Ramos (cell line): ENCODE measurements around the gene TBC1D7.
"Not testable (repeated sequence)": the region's sequence is repeated elsewhere in the genome, so short reads cannot be mapped to it uniquely, and the experiment has no call there.

ENCODE experiments used
- in situ Hi-C: fragments of 300-500 bp; cut with MboI; formaldehyde crosslinking; loops from one replicate; pipeline ENCODE4 v1.14.3; 2022; ENCODE audit warnings: low sequenced_read_pairs; ENCODE audit not compliant: unreplicated experiment

TBC1D7 gene

DNA sequence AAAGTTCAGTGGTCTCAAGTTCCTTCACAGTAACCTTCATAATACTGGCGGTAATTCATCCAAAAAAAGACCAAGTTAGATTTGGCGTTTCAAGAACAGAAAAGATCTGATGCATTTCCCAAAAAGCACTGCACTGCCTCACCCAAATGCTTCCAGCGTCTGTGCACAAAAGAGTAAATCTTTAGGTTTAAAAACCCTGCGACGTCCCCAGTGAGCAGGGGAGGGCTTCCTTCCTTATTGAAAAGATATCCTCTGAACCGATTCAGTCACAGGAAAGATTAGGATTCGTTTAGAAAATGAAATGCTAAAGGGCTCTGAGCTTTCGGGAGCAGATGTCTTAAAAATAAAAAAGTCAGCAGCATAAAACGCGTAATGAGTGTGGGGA is 654 bp downstream of the TBC1D7 start:
- in situ Hi-C loops, result no loop called here

DNA sequence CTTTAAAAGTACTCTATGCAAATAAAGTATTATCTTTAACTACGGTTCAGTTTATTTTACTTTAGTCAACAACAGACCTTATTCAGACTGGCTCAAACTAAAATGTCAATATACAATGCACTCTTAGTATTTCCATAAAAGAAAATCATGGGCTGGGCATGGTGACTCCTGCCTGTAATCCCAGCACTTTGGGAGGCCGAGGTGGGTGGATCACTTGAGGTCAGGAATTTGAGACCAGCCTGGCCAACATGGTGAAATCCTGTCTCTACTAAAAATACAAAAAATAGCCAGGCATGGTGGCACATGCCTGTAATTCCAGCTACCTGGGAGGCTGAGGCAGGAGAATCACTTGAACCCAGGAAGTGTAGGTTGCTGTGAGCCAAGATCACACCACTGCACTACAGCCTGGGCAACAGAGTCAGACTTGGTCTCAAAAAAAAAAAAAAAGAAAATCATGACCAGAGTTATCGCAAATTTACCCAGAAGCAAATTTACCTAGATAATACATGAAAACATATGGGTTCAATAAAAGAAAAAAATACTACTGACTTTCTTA is 2.2 kb downstream of the TBC1D7 start:
- in situ Hi-C loops, result not testable (repeated sequence)

DNA sequence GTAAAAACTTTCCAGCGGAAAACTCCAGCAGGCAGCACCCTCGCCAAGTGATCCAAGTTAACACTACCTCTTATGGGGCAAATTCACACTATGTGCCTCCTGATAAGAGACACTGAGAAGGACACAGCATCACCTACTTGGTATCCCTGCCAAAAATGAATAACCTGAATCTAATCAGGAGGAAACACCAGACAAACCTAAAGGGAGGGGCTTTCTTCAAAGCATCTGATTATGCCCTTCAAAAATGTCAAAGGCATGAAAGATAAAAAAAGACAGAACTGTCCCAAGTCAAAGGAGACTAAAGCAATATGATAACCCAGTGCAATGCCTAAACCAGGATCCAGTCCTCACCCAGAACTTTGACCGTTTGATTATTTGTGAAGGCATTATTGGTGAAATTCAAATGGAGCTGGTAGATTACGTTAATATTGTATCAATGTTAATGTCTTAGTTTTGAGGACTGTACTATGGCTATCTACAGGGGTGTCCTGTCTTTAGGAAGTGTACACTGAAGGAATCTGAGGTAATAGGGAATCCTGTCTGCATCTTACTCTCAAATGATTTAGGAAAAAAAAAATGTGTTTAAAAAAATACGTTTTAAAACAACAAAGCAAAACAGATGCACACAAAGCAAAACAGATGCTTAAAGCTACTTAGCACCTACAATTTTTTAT is 8.3 kb downstream of the TBC1D7 start:
- in situ Hi-C loops, result no loop called here

DNA sequence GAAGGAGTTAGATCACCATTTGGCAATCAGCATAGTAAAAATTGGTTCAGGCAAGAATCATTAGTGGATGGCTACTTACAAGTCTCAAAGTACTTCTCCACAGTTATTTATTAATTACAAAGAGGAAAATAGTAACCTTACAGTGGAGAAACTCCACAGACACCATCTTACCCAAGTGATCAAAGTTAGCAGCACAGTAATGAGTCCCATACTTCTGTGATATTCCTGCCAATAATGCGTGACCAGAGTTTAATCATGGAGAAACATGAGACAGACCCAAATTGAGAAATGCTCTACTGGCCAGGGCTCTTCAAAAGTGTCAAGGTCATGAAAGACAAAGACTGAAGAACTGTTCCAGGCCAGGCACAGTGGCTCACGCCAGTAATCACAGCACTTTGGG is 9.5 kb downstream of the TBC1D7 start:
- in situ Hi-C loops, result no loop called here

DNA sequence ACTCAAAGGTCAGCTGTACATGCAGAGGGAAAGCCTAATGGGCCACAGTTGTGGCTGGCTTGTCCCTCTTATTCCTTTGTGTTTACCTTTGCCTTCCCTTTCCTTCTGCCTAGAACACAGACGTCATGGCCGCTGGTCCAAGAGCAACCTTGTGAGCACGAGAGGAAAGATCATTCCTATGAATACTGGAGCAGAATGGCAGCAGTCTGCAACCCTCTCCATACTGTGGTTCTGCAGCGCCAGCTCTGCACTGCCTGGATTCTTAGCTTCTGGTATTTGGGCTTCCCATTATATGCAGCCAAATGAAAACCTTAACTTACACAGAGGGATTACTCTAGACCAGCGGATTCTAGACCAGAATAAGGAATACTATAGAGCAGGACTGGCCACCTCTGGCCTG is 12.4 kb downstream of the TBC1D7 start:
- in situ Hi-C loops, result no loop called here

DNA sequence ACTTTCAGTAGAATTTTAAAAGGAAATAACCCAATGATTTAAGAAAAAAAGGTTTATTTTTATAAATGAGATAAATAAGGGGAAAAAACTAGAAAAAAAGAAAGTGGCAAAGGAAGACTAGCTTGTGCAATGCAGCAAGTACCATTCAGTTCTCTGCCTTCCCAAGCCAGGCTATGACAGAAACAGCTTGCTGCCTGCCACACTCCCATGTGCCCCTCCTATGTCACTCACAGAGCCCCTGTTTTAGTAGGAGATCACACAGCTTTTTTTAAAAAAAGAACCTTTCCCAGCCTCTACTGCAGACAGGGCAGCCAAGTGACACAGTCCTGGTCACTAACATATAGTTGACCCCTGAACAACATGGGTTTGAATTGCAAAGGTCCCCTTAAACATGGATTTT is 13.5 kb downstream of the TBC1D7 start:
- in situ Hi-C loops, result no loop called here

DNA sequence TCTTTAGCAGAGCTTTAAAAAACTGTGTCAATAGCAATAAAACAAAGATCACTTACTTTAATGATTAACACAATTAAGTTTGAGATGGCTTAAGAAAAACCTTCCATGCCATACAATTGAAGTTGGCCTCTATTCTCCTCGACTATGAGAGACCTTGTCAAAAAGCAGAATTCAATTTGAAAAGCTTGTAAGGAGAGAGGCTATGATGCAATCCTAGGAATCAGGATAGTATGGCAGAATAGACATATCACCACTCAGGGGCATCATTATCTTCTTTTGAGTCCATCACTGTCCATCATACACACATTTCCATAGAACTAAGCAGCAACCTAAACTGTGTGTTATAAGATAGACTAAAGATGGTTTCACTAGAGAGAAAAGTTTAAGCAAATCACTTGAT is 17.2 kb downstream of the TBC1D7 start:
- in situ Hi-C loops, result no loop called here

DNA sequence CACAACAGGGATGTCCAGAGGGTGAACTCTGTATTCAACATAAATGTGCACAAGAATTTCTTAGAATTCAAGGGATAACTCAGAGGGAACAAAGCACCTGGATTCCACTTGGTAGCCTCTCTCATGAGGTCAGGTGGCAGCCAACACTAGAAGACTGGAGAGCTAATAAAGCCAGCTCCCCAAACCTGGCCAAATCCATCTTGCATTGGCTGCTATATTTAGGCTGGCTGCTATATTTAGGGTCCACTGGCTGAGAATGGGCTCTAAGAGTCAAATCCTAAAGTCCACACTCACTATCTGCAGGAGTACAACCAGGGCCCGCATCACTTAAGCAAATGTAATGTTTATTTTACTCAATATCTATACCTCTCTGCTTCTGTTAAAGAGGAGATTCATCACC is 20.0 kb downstream of the TBC1D7 start:
- in situ Hi-C loops, result no loop called here

DNA sequence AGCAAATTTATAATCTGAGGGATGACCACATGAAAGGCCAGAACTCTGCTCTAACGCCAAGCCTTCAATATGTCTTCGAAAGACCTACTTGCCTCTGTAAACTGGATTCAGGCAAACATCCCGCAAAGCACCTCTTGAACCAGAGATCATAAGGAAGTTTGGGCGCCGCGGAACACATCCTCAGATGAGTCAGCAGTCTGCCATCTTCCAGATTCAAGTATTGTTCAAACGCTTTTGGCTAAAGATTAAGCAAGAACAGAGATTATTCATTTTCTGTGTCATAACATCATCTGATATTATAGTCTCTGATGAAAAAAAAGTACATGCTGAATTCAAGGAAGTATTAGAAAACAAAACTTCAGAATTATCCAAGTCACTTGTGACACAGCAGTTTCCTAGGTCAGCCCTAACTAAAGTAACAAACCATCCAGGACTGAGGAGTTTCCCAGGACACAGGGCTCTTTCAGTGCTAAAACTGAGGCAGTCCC is 20.8 kb downstream of the TBC1D7 start:
- in situ Hi-C loops, result no loop called here

DNA sequence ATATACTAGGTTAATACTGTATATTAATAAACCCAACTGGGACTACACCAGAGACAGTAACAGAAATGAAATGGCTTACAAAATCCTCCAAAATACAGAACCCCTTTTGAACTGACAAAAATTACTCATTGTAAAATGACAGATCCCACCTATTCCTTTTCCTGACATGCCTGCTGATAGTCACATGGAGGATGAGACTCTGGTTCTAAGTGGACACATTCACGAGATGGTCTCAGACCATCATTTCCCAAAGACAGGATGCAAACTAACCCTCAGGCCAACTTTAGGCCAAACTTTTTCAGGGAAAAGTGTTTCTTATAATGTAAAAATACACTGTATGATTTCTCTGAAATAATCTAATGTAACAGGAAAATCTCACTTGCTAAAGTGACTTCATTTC is 22.5 kb downstream of the TBC1D7 start:
- in situ Hi-C loops, result no loop called here

DNA sequence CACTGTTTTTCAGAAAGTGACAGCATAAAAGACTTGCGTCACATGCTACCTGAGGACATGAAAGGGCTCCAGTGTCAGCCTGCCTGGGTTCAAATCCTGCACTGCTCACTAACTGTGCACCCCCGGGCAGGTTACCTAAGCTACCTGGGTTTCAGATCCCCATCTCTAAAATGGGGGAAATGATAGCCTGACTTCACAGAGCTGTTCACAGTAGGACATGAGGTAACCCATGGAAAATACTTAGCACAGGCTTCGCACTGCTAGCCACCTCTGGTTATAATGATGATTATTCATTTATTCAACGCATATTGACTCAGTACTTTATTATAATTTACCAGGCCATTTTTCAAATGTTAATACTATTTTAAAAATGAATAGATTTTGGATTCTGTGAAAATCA is 23.0 kb downstream of the TBC1D7 start:
- in situ Hi-C loops, result no loop called here

DNA sequence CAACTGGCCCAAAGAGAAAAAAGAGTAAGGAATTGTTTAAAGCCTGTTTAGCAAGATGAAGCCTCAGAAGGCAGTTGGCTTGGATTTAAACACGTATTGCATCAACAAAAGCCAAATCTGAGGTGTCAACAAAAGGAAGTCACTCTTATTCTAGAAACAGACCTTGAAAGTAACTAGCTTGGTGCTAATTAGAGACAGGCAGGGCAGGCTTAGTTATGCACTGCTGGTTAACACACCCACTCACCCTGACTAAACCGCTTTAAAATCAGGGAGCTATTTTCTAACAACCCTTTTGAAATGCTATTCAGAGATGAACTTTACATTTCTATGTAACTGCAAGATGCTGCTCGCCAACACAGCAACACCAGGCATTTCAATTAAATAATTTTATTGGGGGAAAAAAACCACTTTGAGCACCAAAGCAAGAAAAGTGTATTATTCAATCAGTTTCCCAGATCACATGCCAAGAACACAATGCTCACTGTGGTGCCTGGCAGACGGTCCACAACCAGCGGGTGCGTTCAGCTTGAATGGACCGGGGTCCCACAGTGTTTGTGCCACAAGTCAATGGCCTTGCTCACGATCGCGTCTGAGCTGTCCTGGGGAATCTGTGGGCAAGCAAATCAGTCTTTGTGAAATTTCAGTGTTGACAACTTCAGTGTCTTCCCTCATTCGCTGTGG is 23.6 kb downstream of the TBC1D7 start:
- in situ Hi-C loops, result no loop called here

DNA sequence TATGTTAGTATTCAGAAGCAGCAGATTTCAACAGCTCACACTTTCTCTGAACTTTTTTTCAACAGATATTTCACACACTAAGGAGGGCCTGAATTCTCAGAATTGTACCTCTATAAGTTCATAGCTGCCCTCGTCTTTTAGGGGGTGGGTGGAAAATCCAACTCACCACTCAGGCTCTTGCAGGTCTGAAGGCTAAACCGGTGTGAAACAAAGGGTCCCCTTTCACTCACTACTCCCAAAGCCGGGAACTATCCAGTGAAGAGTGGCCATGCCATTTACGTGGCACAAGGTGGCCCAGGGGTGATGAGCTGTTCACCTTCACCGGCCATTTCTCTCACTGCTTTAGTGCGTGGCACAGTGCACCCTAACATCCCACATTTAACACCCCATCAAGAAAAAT is 24.2 kb downstream of the TBC1D7 start:
- in situ Hi-C loops, result no loop called here

DNA sequence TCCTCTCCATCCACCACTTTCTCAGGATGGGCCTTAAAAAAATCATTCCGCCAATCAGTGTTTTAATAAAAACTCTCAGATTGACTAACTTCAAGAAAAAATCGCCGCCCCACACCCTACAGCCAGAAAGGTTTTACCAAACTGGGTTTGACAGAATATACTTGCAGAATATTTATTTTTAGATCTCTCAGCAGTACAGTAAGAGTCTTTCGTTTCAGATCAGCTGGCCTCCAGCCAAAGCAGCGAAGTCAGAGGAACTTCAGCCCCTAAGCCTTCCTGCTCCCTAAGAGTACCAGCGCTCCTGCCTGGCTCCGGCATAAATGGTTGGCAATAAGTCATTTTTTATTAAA is 24.7 kb downstream of the TBC1D7 start:
- in situ Hi-C loops, result no loop called here

DNA sequence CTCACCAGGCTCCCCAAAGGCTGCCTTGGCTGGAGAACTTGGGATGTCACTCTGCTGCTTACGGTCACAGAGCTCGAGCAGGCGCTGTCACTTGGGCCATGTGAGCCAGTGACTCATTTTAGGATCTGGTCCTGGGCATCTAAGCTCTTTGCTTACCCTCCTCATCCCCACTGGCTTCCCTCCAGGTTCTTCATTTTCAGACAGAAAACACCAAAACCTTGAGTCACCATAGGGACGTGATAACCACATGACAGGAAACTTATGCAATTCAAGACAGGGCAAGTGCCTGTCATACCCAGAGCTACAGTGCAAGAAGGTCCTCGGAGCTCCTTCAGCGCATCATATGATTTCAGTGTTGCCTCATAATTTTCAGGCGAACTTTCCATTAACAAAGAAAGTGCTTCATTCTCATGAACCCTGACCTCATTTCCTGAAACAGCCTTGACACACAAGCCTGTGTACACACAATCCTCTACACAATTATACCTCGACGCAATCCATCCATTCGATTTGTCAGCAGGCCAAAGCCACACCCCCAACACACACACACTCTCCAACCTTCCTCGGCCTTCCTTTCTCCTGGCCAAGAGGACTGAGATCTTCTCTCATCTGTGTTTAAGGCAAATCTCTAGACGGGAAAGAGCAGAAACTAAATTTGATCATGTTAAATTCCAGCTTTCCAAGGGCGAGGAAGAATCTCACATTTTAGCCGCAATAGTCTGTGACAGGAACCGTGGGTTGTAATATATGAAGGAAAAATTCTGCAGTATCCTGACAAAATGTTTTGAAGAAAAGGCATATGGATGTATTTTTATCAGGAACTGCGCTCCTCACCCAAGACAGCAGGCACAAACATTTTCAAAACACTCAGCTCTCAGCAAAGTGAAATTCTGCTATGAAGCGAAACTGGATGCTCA is 25.3 kb downstream of the TBC1D7 start:
- in situ Hi-C loops, result no loop called here

DNA sequence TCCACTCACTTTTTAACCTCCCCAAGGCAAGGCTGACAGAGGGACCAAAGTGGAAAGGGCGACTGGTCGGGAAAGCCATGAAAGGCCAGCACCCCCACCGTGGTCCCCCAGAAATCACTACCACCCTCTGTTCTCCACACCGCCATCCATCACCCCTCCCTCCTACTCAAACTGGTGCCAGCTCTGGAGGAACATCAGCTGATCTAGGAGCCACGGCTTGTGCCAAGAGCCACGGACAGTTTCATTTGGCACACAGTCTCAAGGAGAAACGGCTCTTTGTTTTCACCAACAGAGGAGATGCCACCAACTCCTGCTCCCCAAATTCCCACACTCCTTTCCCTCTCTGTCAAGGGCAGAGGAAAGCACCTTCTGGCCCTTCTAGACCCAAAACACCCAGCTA is 26.0 kb downstream of the TBC1D7 start:
- in situ Hi-C loops, result no loop called here

DNA sequence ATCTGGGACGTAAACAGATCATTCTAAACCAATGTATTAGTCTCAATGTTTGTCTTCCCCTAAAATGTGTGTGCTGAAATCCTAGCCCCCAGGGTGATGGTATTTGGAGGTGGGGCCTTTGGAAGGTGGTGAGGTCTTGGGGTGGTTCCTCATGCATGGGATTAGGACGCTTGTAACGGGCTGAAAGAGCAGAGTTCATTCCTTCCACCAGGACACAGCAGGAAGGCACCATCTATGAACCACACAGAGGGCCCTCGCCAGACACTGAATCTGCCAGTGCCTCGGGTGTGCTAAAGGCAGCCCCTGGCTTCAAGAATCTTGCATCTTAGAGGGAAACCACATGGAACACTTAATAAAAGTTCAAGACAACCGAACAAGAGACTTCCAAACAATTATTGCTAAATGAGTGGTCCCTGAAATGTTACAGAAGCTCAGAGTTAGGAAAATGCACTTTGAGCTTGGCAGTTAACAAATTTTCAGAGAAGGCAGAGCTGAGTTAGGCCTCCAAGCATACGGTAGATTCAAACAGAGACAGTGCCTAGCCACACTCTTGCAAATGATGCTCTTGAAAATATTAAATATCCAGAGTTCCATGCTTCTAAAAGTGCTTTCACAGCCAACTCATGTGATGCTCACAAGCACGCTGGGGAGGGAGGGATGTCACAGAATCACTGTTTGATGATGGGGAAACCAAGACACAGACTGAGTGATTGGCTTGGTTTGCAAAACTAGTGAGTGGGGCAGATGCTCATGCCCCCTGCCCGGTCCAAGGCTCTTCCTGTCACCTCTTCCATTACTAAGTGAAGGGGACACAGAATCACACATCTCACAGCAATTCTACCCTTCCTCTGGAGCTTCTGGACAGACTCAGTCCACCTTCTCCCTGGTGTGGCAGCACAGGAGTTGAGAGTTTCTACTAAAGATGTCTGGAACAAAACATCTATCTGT is 27.4 kb downstream of the TBC1D7 start:
- in situ Hi-C loops, result no loop called here

DNA sequence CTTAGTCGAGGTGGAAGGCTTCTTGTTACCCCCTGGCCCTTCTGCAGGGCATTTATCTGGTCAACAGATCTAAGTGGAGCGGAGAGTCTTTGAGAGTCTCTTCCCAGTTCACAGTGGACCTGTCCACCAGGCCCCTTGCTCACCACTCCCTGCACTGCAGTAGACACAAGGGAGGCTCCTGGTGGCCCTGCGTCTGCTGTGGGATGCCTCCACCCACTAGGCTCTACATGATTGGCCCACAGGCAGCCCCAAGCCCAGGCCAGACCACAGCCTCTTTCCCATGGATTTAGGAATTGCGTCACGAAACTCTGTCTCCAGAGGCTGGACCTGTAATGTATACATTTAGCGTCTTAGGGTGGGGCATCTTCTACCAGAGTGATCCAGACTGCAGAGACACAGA is 28.4 kb downstream of the TBC1D7 start:
- in situ Hi-C loops, result no loop called here

DNA sequence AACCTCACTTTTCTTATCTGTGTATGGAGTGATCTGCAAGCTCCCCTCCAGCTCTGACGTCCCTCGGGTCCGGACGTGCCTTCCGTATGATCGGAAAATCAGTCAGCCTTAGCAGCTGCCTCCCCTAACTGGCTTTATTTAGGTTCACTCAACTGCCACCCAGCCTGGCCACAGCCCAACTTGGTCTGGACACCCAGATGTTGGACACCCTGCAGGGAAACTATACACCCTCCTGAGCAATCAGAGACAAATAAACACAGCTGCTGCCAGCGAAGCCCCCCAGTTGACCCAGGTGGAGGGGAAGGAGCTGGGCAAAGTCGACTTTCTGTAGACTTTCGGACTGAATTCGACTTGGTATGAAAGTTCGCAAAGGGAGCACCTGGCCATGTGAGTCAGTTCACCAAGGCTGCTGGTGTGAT is 28.9 kb downstream of the TBC1D7 start:
- in situ Hi-C loops, result no loop called here

DNA sequence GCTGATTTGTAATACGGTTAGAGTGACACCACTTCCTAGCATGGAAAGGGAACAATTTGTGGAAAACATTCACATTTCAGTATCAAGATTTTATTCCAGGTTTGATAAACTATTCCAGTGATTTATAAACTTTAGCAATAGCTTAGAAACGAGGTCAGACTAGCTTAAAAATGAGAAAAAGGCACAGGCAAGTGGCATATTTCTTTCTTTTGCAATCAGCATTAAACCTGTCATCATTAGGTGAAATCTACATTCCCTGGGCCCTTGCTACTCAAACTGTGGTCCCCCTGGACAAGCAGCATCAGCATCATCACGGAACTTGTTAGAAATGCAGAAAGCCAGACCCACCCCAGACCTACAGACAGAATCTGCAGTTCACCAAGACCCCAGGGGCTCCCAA is 29.9 kb downstream of the TBC1D7 start:
- in situ Hi-C loops, result no loop called here
